Mesendoderm (in vitro differentiated cells): ENCODE data around the gene PASK.

ENCODE experiments used
- DNase-seq: peaks from one replicate; pipeline ENCODE4 v3.0.0; 2013
- H2AK5ac ChIP-seq: 2 replicates; pipeline ENCODE4 v1.6.1; 2013; ENCODE audit warnings: low read length, inconsistent platforms
- H2BK120ac ChIP-seq: 2 replicates; pipeline ENCODE4 v1.6.1; 2013; ENCODE audit warnings: low read depth, mild to moderate bottlenecking, low read length, moderate library complexity, mixed read lengths
- H2BK15ac ChIP-seq: replicated peaks from 2 replicates; pipeline ENCODE4 v1.6.1; 2013; ENCODE audit warnings: low read depth, mild to moderate bottlenecking, moderate library complexity
- H2BK5ac ChIP-seq: 2 replicates; pipeline ENCODE4 v1.6.1; 2013; ENCODE audit warnings: low read length, inconsistent platforms
- H3K18ac ChIP-seq: 2 replicates; pipeline ENCODE4 v1.6.1; 2013; ENCODE audit warnings: mild to moderate bottlenecking, low read length, mixed read lengths
- H3K23ac ChIP-seq: one replicate; pipeline ENCODE4 v1.6.1; 2013; ENCODE audit warnings: low read length
- H3K27ac ChIP-seq: 2 replicates; pipeline ENCODE4 v1.5.1; 2013; ENCODE audit warnings: low read depth, mild to moderate bottlenecking, inconsistent platforms, low read length, moderate library complexity
- H3K27me3 ChIP-seq: 2 replicates; pipeline ENCODE4 v1.6.1; 2013; ENCODE audit warnings: low read length, control low read depth, mild to moderate bottlenecking, inconsistent platforms; ENCODE audit not compliant: insufficient read depth, poor library complexity
- H3K36me3 ChIP-seq: 2 replicates; pipeline ENCODE4 v1.6.1; 2013; ENCODE audit warnings: low read length, inconsistent platforms; ENCODE audit not compliant: control insufficient read depth, insufficient read depth
- H3K4ac ChIP-seq: one replicate; pipeline ENCODE4 v1.6.1; 2013; ENCODE audit warnings: low read depth, mild to moderate bottlenecking, low read length, moderate library complexity
- H3K4me1 ChIP-seq: 2 replicates; pipeline ENCODE4 v1.6.1; 2013; ENCODE audit warnings: low read depth, low read length, inconsistent platforms; ENCODE audit not compliant: control insufficient read depth
- H3K4me2 ChIP-seq: 2 replicates; pipeline ENCODE4 v1.6.1; 2013; ENCODE audit warnings: low read length
- H3K4me3 ChIP-seq: 2 replicates; pipeline ENCODE4 v1.5.1; 2013; ENCODE audit warnings: mild to moderate bottlenecking, low read length
- H3K56ac ChIP-seq: one replicate; pipeline ENCODE4 v1.6.1; 2013; ENCODE audit warnings: low read length
- H3K79me1 ChIP-seq: 2 replicates; pipeline ENCODE4 v1.6.1; 2013; ENCODE audit warnings: low read length, inconsistent platforms
- H3K79me2 ChIP-seq: 2 replicates; pipeline ENCODE4 v1.6.1; 2013; ENCODE audit warnings: mild to moderate bottlenecking, low read length; ENCODE audit not compliant: control insufficient read depth, insufficient read depth
- H3K9ac ChIP-seq: 2 replicates; pipeline ENCODE4 v1.6.1; 2013; ENCODE audit warnings: low read length, inconsistent platforms
- H4K5ac ChIP-seq: one replicate; pipeline ENCODE4 v1.6.1; 2013; ENCODE audit warnings: low read length
- H4K8ac ChIP-seq: one replicate; pipeline ENCODE4 v1.6.1; 2013; ENCODE audit warnings: low read depth, mild to moderate bottlenecking, control low read depth, low read length, moderate library complexity
- WGBS: extraction: QIAGEN DNeasy Blood & Tissue Kit; methylation state at CpG from one replicate; pipeline ENCODE4 v1.1.7; 2013; ENCODE audit warnings: low lambda C conversion rate, missing lambda C conversion rate; ENCODE audit not compliant: insufficient coverage; ENCODE audit errors: extremely low coverage; 5-methylcytosine and 5-hydroxymethylcytosine counted together

PASK gene

GRCh38 chr2:241080405-241081189, 68.7 kb downstream of the PASK start:
- H3K79me1 ChIP-seq = no peaks in the 10 kb centered on the region
- no peak overlapping the region for H2BK15ac ChIP-seq
- H3K4me2 ChIP-seq = no peak overlapping the region
- H3K36me3 ChIP-seq = no peaks in the 10 kb centered on the region
- no peak overlapping the region for H3K4ac ChIP-seq
- WGBS = no CpG with 5 or more reads among the region's 18 CpGs
- no peak overlapping the region for H2BK120ac ChIP-seq
- no peak overlapping the region for H2BK5ac ChIP-seq
- H3K79me2 ChIP-seq = no peaks in the 10 kb centered on the region
- H3K4me1 ChIP-seq = no peaks in the 10 kb centered on the region
- no peak overlapping the region for H3K9ac ChIP-seq
- no peak overlapping the region for H3K56ac ChIP-seq
- H3K4me3 ChIP-seq = no peak overlapping the region
- no peak overlapping the region for H4K5ac ChIP-seq
- H2AK5ac ChIP-seq = no peak overlapping the region
- H3K23ac ChIP-seq = no peak overlapping the region
- H4K8ac ChIP-seq = no peak overlapping the region
- DNase-seq = no peak
- no peak overlapping the region for H3K18ac ChIP-seq
- no peak overlapping the region for H3K27ac ChIP-seq
- H3K27me3 ChIP-seq = no peaks in the 10 kb centered on the region

DNA sequence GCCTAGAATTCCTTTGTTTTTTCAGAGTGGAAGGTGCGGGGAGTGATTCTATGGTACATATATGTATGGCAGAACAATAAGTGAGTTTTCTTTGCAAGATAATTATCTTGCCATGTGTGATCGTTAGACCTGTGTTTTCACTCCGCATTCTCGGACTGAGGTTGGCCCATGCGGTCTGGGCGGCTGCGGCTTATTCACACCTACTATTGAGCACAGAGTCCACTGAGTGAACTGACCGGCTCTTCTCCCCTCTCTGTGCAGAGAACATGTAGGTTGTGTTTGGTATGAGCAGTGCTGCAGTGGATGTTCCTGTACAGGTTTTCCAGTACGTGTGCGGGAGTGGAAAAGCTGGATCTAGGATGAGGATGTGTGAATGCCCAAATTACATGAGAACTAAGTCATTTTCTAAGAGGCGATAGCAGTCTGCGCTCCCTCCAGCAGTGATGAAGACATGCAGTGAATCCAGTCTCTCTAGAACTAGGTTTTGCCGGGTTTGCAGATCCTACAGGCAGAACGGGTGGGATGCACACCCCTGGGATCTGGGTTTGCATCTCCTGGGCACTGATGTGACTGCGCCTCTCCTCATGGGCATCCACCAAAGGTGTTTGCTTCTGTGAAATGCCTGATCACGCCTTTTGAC, 74.3 kb downstream of the PASK start:
- Histone ChIP-seq H3K4ac (no peak overlapping the region), H3K23ac (no peak overlapping the region), H3K79me1 (no peaks in the 10 kb centered on the region), H2BK15ac (no peak overlapping the region), H3K4me2 (no peak overlapping the region), H3K4me3 (no peak overlapping the region), H3K27ac (no peak overlapping the region), H3K4me1 (no peaks in the 10 kb centered on the region), H2BK5ac (no peak overlapping the region), H2AK5ac (no peak overlapping the region), H2BK120ac (no peak overlapping the region), H3K36me3 (no peaks in the 10 kb centered on the region), H3K56ac (no peak overlapping the region), H3K27me3 (no peaks in the 10 kb centered on the region), H3K18ac (no peak overlapping the region), H4K8ac (no peak overlapping the region), H4K5ac (no peak overlapping the region), H3K9ac (no peak overlapping the region), H3K79me2 (no peaks in the 10 kb centered on the region)
- WGBS = no CpG with 5 or more reads among the region's 16 CpGs
- no peak for DNase-seq

DNA sequence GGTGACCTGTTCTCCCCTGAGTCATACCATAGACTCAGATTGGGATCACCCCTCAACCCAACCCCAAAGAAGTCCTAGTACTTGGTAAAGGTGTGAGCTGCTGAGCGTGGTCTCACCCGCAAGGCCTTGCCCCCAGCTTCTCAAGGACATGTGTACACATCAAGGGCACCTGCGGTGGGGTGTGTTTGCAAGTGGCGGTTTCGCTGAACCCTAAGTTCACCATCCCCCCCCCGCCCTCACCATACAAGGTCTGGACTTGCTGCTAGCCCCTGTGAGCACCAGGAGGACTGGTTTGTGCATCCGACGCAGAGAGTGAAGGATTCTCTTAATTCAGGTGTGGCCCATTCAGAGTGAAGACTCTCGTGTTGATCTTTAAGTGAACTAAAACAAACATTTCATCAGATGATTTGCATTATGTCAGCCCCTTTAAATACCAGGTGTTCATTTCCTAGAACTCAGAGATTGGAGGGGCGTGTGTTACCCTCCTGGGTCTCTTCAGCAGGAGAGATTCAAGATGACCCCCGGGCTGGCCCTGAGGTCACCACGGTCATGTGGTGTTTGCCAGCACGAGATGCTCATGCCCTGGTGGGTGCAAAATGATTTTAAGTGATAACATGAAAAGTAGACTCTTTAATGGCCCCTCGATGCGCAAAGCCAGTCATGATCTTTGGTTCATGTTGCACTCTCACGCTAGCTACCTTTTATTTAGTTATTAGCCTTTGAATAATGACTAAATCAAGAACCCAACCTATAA, 75.0 kb downstream of the PASK start:
- Histone ChIP-seq H2BK120ac (no peak overlapping the region), H4K5ac (no peak overlapping the region), H3K27me3 (no peaks in the 10 kb centered on the region), H3K79me2 (no peaks in the 10 kb centered on the region), H2BK5ac (no peak overlapping the region), H3K79me1 (no peaks in the 10 kb centered on the region), H3K4me2 (no peak overlapping the region), H3K56ac (no peak overlapping the region), H2AK5ac (no peak overlapping the region), H2BK15ac (no peak overlapping the region), H3K36me3 (no peaks in the 10 kb centered on the region), H4K8ac (no peak overlapping the region), H3K18ac (no peak overlapping the region), H3K4me1 (no peaks in the 10 kb centered on the region), H3K27ac (no peak overlapping the region), H3K9ac (no peak overlapping the region), H3K4me3 (no peak overlapping the region), H3K23ac (no peak overlapping the region), H3K4ac (no peak overlapping the region)
- no CpG with 5 or more reads among the region's 16 CpGs for WGBS
- no peak for DNase-seq

DNA sequence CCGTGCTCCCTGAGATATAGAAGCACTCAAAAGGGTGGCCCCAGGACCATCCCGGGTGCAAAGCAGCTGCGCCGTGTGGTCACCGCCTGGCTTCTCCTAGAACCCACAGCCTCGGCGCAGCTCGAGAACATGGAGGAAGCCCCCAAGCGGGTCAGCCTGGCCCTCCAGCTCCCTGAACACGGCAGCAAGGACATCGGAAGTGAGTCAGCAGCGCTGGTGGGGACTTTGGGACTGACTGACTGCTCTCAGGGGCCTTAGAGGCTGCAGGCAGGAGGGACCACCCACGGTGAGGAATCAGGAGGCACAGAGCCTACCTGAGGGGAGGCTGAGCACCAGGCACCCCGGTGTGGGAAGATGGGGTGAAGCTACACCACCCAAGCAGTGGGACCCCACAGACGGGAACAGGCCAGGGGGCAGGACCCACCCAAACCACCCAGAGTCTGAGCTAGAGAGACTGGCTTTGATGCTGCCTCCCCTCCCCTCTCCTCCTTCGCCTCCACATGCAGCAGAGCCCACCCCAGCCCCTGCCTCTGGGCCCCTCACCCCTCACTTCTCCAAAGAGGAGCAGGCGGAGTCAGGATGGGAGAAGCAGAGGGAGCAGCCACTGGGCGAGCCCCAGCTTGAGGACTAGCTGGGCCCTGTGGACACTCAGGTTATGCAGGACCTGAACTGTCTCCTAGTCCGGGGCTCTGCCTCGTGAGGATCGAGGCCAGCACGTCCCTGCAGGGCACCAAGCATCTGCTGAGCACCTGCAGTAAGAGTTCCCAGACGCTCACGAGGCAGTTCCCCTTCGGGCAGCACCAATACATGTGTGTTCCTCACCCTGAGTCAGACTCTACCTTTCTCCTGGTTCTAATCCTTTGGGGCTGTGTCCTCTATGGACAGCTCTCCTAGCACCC, 75.9 kb downstream of the PASK start:
- Histone ChIP-seq H3K9ac (no peak overlapping the region), H3K4me3 (no peak overlapping the region), H3K4me2 (no peak overlapping the region), H3K4me1 (no peaks in the 10 kb centered on the region), H3K79me2 (no peaks in the 10 kb centered on the region), H3K27me3 (no peaks in the 10 kb centered on the region), H2BK120ac (no peak overlapping the region), H3K4ac (no peak overlapping the region), H2AK5ac (no peak overlapping the region), H3K56ac (no peak overlapping the region), H3K36me3 (no peaks in the 10 kb centered on the region), H4K8ac (no peak overlapping the region), H3K79me1 (no peaks in the 10 kb centered on the region), H3K27ac (no peak overlapping the region), H2BK15ac (no peak overlapping the region), H2BK5ac (no peak overlapping the region), H3K23ac (peak overlapping the region; percentile 11), H4K5ac (no peak overlapping the region), H3K18ac (no peak overlapping the region)
- DNase-seq = no peak
- WGBS = no CpG with 5 or more reads among the region's 25 CpGs

DNA sequence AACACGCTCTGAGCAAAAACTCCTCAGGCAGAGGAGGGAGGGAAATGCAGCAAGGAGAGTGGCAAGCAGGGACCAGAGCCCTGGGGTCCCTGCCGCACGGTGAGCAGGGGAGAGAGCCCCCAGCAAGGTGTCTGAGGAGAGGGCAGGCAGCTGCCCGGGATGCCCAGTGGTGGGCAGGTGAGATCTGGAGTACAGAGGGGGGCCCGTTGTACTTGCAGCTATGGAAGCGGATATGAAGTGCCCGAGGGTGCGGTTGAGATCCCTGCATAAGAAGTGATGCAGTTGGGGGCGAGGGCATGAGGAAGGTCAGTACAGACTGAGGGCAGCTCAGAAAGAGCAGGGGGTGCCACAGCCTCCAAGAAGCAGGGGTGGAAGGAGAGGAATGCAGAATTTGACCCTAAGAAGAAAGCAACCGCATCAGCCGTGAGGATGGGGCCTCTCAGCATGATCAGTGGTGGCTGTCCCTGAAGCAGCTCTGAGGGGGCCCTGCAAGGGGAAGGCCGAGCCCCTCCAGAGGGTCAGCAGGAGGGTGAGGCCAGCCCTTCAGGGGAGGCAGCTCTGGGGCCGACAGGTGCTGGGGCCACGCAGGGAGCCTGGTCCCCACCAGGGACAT, 76.6 kb downstream of the PASK start:
- WGBS = no CpG with 5 or more reads among the region's 14 CpGs
- Histone ChIP-seq H3K4ac (no peak overlapping the region), H3K18ac (no peak overlapping the region), H4K8ac (no peak overlapping the region), H4K5ac (no peak overlapping the region), H3K79me1 (no peaks in the 10 kb centered on the region), H2AK5ac (no peak overlapping the region), H3K9ac (no peak overlapping the region), H3K23ac (no peak overlapping the region), H2BK15ac (no peak overlapping the region), H3K4me2 (no peak overlapping the region), H3K27me3 (no peaks in the 10 kb centered on the region), H3K27ac (no peak overlapping the region), H3K4me1 (no peaks in the 10 kb centered on the region), H3K36me3 (no peaks in the 10 kb centered on the region), H3K79me2 (no peaks in the 10 kb centered on the region), H2BK120ac (no peak overlapping the region), H3K4me3 (no peak overlapping the region), H2BK5ac (no peak overlapping the region), H3K56ac (no peak overlapping the region)
- DNase-seq = no peak
